Measurements from ENCODE around the gene IL31RA.

Gene IL31RA

GRCh38 chr5:55829956-55830355 lies 21.2 kb upstream of the IL31RA start:
- TF ChIP-seq CTCF (IDR thresholded peaks at IDR 0.05; ENCODE audit: low read depth, low read length) = no peak
- DNase-seq (ENCODE audit: extremely low read depth, low read depth) = no peak

GRCh38 chr5:55832446-55832845 lies 18.7 kb upstream of the IL31RA start:
- TF ChIP-seq CTCF (IDR thresholded peaks at IDR 0.05; ENCODE audit: low read depth, low read length) = no peak
- DNase-seq (ENCODE audit: extremely low read depth, low read depth) = no peak

- no peak for DNase-seq (ENCODE audit: extremely low read depth, low read depth)
- no peak for TF ChIP-seq CTCF (IDR thresholded peaks at IDR 0.05; ENCODE audit: low read depth, low read length)
These were observed 15.0 kb upstream of the IL31RA start for GRCh38 chr5:55836191-55836590.

- TF ChIP-seq CTCF (IDR thresholded peaks at IDR 0.05; ENCODE audit: low read depth, low read length) = no peak
- DNase-seq (ENCODE audit: extremely low read depth, low read depth) = no peak
These were observed 9.2 kb upstream of the IL31RA start for GRCh38 chr5:55841976-55842375.

GRCh38 chr5:55847837-55848236 lies 3.3 kb upstream of the IL31RA start:
- DNase-seq (ENCODE audit: extremely low read depth, low read depth) = no peak
- no peak for TF ChIP-seq CTCF (IDR thresholded peaks at IDR 0.05; ENCODE audit: low read depth, low read length)

GRCh38 chr5:55848783-55849182 lies 2.4 kb upstream of the IL31RA start:
- TF ChIP-seq CTCF (IDR thresholded peaks at IDR 0.05; ENCODE audit: low read depth, low read length) = no peak
- no peak for DNase-seq (ENCODE audit: extremely low read depth, low read depth)

- no peak for DNase-seq (ENCODE audit: extremely low read depth, low read depth)
- no peak for TF ChIP-seq CTCF (IDR thresholded peaks at IDR 0.05; ENCODE audit: low read depth, low read length)
These were observed 470 bp downstream of the IL31RA start for GRCh38 chr5:55851675-55851979.
